Effector memory CD8-positive, alpha-beta T cell (primary cell): ENCODE results near the gene MGMT.

Experiments used
- ATAC-seq: fragments of 150-1000 bp; cut with Tn5 transposase; replicated peaks from 2 replicates; pipeline ENCODE4 v1.10.0; 2021; ENCODE audit warnings: mild to moderate bottlenecking, moderate library complexity
- DNase-seq, 3 experiments: peaks; one replicate each; pipeline ENCODE4 v3.0.0; 2021
- H3K27ac Mint-ChIP-seq, 2 donors: one replicate each; pipeline ENCODE4 v1.8.0; 2022; ENCODE audit warnings: mild to moderate bottlenecking in 2 of 2, mixed read lengths in 2 of 2, moderate library complexity in 2 of 2
- H3K27me3 Mint-ChIP-seq, 2 donors: one replicate each; pipeline ENCODE4 v1.8.0; 2022; ENCODE audit warnings: mixed read lengths in 2 of 2
- H3K36me3 Mint-ChIP-seq: one replicate; pipeline ENCODE4 v1.8.0; 2022; ENCODE audit warnings: mild to moderate bottlenecking, moderate library complexity, mixed read lengths; ENCODE audit not compliant: insufficient read depth
- H3K4me1 Mint-ChIP-seq, 2 donors: one replicate each; pipeline ENCODE4 v1.8.0; 2022; ENCODE audit warnings: low read depth in 2 of 2, mixed read lengths in 2 of 2
- H3K4me3 Mint-ChIP-seq, 2 donors: one replicate each; pipeline ENCODE4 v1.8.0; 2022; ENCODE audit warnings: mild to moderate bottlenecking in 2 of 2, mixed read lengths in 2 of 2, moderate library complexity in 2 of 2
- H3K9me3 Mint-ChIP-seq, 2 donors: one replicate each; pipeline ENCODE4 v1.8.0; 2022; ENCODE audit warnings: mixed read lengths in 2 of 2

The MGMT gene

GRCh38 chr10:129552119-129552518, 85.1 kb downstream of the MGMT start:
- Mint-ChIP-seq H3K27me3 (no peaks in the 10 kb centered on the region), H3K4me3 (no peak overlapping the region)

GRCh38 chr10:129553928-129554327, 86.9 kb downstream of the MGMT start:
- Mint-ChIP-seq H3K27me3 (no peaks in the 10 kb centered on the region), H3K4me1 (peaks cover 5 to 15% of the 10 kb centered on the region in 2 donors), H3K27ac (no peak overlapping the region), H3K4me3 (no peak overlapping the region), H3K36me3 (peaks cover 3% of the 10 kb centered on the region), H3K9me3 (no peaks in the 10 kb centered on the region)
- DNase-seq (no peak), ATAC-seq (no peak)

More at GRCh38 chr10:129552119-129552518, 85.1 kb downstream of the MGMT start:
- H3K9me3 Mint-ChIP-seq: no peaks in the 10 kb centered on the region
- H3K36me3 Mint-ChIP-seq: peaks cover 3% of the 10 kb centered on the region
- ATAC-seq (no peak), DNase-seq (no peak)
- no peak overlapping the region for H3K27ac Mint-ChIP-seq
- H3K4me1 Mint-ChIP-seq: peaks cover 3 to 8% of the 10 kb centered on the region in 2 donors

GRCh38 chr10:129556316-129556715, 89.3 kb downstream of the MGMT start:
- no peaks in the 10 kb centered on the region for H3K36me3 Mint-ChIP-seq
- no peak overlapping the region for H3K27ac Mint-ChIP-seq
- ATAC-seq (no peak), DNase-seq (no peak)
- H3K27me3 Mint-ChIP-seq: no peaks in the 10 kb centered on the region
- no peaks in the 10 kb centered on the region for H3K9me3 Mint-ChIP-seq
- H3K4me1 Mint-ChIP-seq: peaks cover 6 to 15% of the 10 kb centered on the region in 2 donors
- no peak overlapping the region for H3K4me3 Mint-ChIP-seq

- no peak overlapping the region for H3K27ac Mint-ChIP-seq
- H3K4me1 Mint-ChIP-seq: peaks cover 4 to 10% of the 10 kb centered on the region in 2 donors
- ATAC-seq (no peak), DNase-seq (no peak)
- no peaks in the 10 kb centered on the region for H3K36me3 Mint-ChIP-seq
- H3K4me3 Mint-ChIP-seq: no peak overlapping the region
- no peaks in the 10 kb centered on the region for H3K27me3 Mint-ChIP-seq
- no peaks in the 10 kb centered on the region for H3K9me3 Mint-ChIP-seq
Measured at GRCh38 chr10:129560361-129560760, 93.3 kb downstream of the MGMT start.

GRCh38 chr10:129562487-129562886, 95.4 kb downstream of the MGMT start:
- no peak overlapping the region for H3K27ac Mint-ChIP-seq
- no peaks in the 10 kb centered on the region for H3K27me3 Mint-ChIP-seq
- H3K4me1 Mint-ChIP-seq: peaks cover 6 to 10% of the 10 kb centered on the region in 2 donors
- no peak overlapping the region for H3K4me3 Mint-ChIP-seq
- no peaks in the 10 kb centered on the region for H3K36me3 Mint-ChIP-seq
- ATAC-seq (no peak), DNase-seq (no peak)
- no peaks in the 10 kb centered on the region for H3K9me3 Mint-ChIP-seq

GRCh38 chr10:129564923-129565322, 97.9 kb downstream of the MGMT start:
- ATAC-seq (no peak), DNase-seq (no peak)
- Mint-ChIP-seq H3K9me3 (no peaks in the 10 kb centered on the region), H3K36me3 (peaks cover 4% of the 10 kb centered on the region), H3K27ac (peak overlapping the region in 1 of 2 donors; percentile 79), H3K4me3 (no peak overlapping the region), H3K27me3 (no peaks in the 10 kb centered on the region), H3K4me1 (peaks cover 3% of the 10 kb centered on the region in 2 donors)

GRCh38 chr10:129568583-129569344, 101.7 kb downstream of the MGMT start:
- Mint-ChIP-seq H3K36me3 (peaks cover 4% of the 10 kb centered on the region), H3K27me3 (no peaks in the 10 kb centered on the region), H3K4me1 (peaks cover 0 to 3% of the 10 kb centered on the region in 2 donors), H3K27ac (peak overlapping the region in 1 of 2 donors; percentile 82), H3K9me3 (no peaks in the 10 kb centered on the region), H3K4me3 (no peak overlapping the region)
- ATAC-seq: no peak
- DNase-seq: no peak

- Mint-ChIP-seq H3K4me1 (peaks cover 0 to 2% of the 10 kb centered on the region in 2 donors), H3K27me3 (no peaks in the 10 kb centered on the region), H3K36me3 (peaks cover 4% of the 10 kb centered on the region), H3K9me3 (no peaks in the 10 kb centered on the region), H3K27ac (no peak overlapping the region), H3K4me3 (no peak overlapping the region)
- no peak for DNase-seq
- no peak for ATAC-seq
Measured at GRCh38 chr10:129570185-129570584, 103.1 kb downstream of the MGMT start.

- Mint-ChIP-seq H3K36me3 (peaks cover 7% of the 10 kb centered on the region), H3K27me3 (no peaks in the 10 kb centered on the region), H3K9me3 (no peaks in the 10 kb centered on the region), H3K27ac (no peak overlapping the region), H3K4me3 (no peak overlapping the region), H3K4me1 (peaks cover 5 to 10% of the 10 kb centered on the region in 2 donors)
- ATAC-seq (no peak), DNase-seq (no peak)
Measured at GRCh38 chr10:129579228-129579627, 112.2 kb downstream of the MGMT start.

GRCh38 chr10:129580010-129580409, 113.0 kb downstream of the MGMT start:
- H3K4me1 Mint-ChIP-seq: peaks cover 5 to 10% of the 10 kb centered on the region in 2 donors
- no peak overlapping the region for H3K27ac Mint-ChIP-seq
- no peaks in the 10 kb centered on the region for H3K27me3 Mint-ChIP-seq
- DNase-seq (no peak), ATAC-seq (no peak)
- H3K4me3 Mint-ChIP-seq: no peak overlapping the region
- peaks cover 7% of the 10 kb centered on the region for H3K36me3 Mint-ChIP-seq
- peaks cover 0 to 6% of the 10 kb centered on the region in 2 donors for H3K9me3 Mint-ChIP-seq

GRCh38 chr10:129580901-129581300, 113.9 kb downstream of the MGMT start:
- Mint-ChIP-seq H3K9me3 (peaks cover 0 to 6% of the 10 kb centered on the region in 2 donors), H3K36me3 (peaks cover 7% of the 10 kb centered on the region), H3K27ac (no peak overlapping the region), H3K4me3 (no peak overlapping the region), H3K4me1 (peaks cover 5 to 10% of the 10 kb centered on the region in 2 donors), H3K27me3 (no peaks in the 10 kb centered on the region)
- ATAC-seq (no peak), DNase-seq (no peak)

- no peak for ATAC-seq
- no peak overlapping the region for H3K27ac Mint-ChIP-seq
- peaks cover 5 to 10% of the 10 kb centered on the region in 2 donors for H3K4me1 Mint-ChIP-seq
- no peaks in the 10 kb centered on the region for H3K27me3 Mint-ChIP-seq
- peaks cover 3 to 6% of the 10 kb centered on the region in 2 donors for H3K9me3 Mint-ChIP-seq
- no peak for DNase-seq
- no peak overlapping the region for H3K4me3 Mint-ChIP-seq
- peaks cover 7% of the 10 kb centered on the region for H3K36me3 Mint-ChIP-seq
Measured at GRCh38 chr10:129581827-129582411, 114.9 kb downstream of the MGMT start.

- ATAC-seq (no peak), DNase-seq (no peak)
- H3K27me3 Mint-ChIP-seq: no peaks in the 10 kb centered on the region
- no peak overlapping the region for H3K4me3 Mint-ChIP-seq
- H3K9me3 Mint-ChIP-seq: peaks cover 9 to 14% of the 10 kb centered on the region in 2 donors
- H3K27ac Mint-ChIP-seq: no peak overlapping the region
- peaks cover 9% of the 10 kb centered on the region for H3K36me3 Mint-ChIP-seq
- H3K4me1 Mint-ChIP-seq: peaks cover 5 to 10% of the 10 kb centered on the region in 2 donors
Measured at GRCh38 chr10:129583831-129584230, 116.8 kb downstream of the MGMT start.

- H3K27me3 Mint-ChIP-seq: no peaks in the 10 kb centered on the region
- H3K27ac Mint-ChIP-seq: no peak overlapping the region
- H3K4me3 Mint-ChIP-seq: no peak overlapping the region
- ATAC-seq: no peak
- peaks cover 5% of the 10 kb centered on the region for H3K36me3 Mint-ChIP-seq
- H3K4me1 Mint-ChIP-seq: peaks cover 0 to 5% of the 10 kb centered on the region in 2 donors
- H3K9me3 Mint-ChIP-seq: peaks cover 9 to 14% of the 10 kb centered on the region in 2 donors
- no peak for DNase-seq
Measured at GRCh38 chr10:129586898-129587443, 119.9 kb downstream of the MGMT start.
